Measurements from ENCODE around the gene DHX16. TPM values are rescaled to one million over a fixed set of nuclear protein-coding genes. Genes with fewer than 3 reads are reported as not detected.

DHX16 gene
- total and polyA plus RNA-seq, 2 donors (not counting 1 experiment from before 2014, with no cell fraction given) = 51.1 to 71.7 TPM

- Mint-ChIP-seq H3K27ac (peak within 1 kb of the TSS; percentile 99), H3K4me1 (peaks cover 41% of the 10 kb centered on the region), H3K4me3 (peak within 1 kb of the TSS; percentile 96), H3K27me3 (no peaks in the 10 kb centered on the region), H3K9me3 (ENCODE audit: insufficient read depth) (no peaks in the 10 kb centered on the region)
- Histone ChIP-seq H3K9ac (ENCODE audit: low read length) (peak within 1 kb of the TSS; percentile 72), H3K79me2 (ENCODE audit: control insufficient read depth, insufficient read depth, low read length) (peaks cover 41% of the 10 kb centered on the region), H3K4me3 (ENCODE audit: control extremely low read depth in 1 of 5, extremely low read depth in 1 of 5, insufficient read depth in 1 of 5, low read depth in 2 of 5, low read length in 4 of 5) (peak within 1 kb of the TSS; percentile 71 to 82 (median 80)), H2AFZ (ENCODE audit: insufficient read depth, low read depth, low read length, poor library complexity, severe bottlenecking) (peak within 1 kb of the TSS; percentile 85), H3K27ac (ENCODE audit: low read length in 2 of 2) (peak within 1 kb of the TSS; percentile 91 to 94), H3K4me1 (ENCODE audit: control insufficient read depth in 2 of 2, insufficient read depth in 2 of 2, low read length in 2 of 2) (peaks cover 24 to 34% of the 10 kb centered on the region in 2 donors), H3K36me3 (replicated peaks in 1 of 2; ENCODE audit: control extremely low read depth in 1 of 2, control insufficient read depth in 1 of 2, extremely low read depth in 1 of 2, insufficient read depth in 2 of 2, low read length in 1 of 2) (peaks cover 0 to 20% of the 10 kb centered on the region in 2 experiments), H3K27me3 (replicated peaks in 1 of 4; ENCODE audit: control extremely low read depth in 1 of 4, control insufficient read depth in 3 of 4, insufficient read depth in 4 of 4, low read length in 3 of 4) (no peaks in the 10 kb centered on the region), H3K4me2 (replicated peaks; ENCODE audit: low read depth, low read length, poor library complexity, severe bottlenecking) (peak within 1 kb of the TSS; percentile 76), H3K9me3 (ENCODE audit: control extremely low read depth in 1 of 3, control insufficient read depth in 2 of 3, insufficient read depth in 1 of 3, low read length in 2 of 3) (no peaks in the 10 kb centered on the region), H4K20me1 (ENCODE audit: control insufficient read depth, insufficient read depth, low read length, poor library complexity, severe bottlenecking) (peaks cover 9% of the 10 kb centered on the region)
- CTCF ChIA-PET = interaction anchor here (0.5 to 22.5 kb wide), 9 partner anchors 12 to 188 kb away, joined by 3 to 963 read pairs (median 5); partner anchors contain the start of genes DHX16, MRPS18B, NRM and PPP1R10
- POLR2A ChIA-PET = interaction anchor here (0.5 to 9.8 kb wide), 14 partner anchors 10 to 1721 kb away, joined by 3 to 216 read pairs (median 8); partner anchors contain the start of genes GNL1, MRPS18B, NRM and PPP1R10
- peak; percentile 100 for DNase-seq
- peak; percentile 70 for ATAC-seq (ENCODE audit: low read depth)
- intact Hi-C loops (cut with micrococcal nuclease) = loop anchor here (1.0 kb wide), 6 partner anchors 30 to 161 kb away; partner anchors contain the start of genes ABCF1, DHX16, GNL1 and MRPS18B
- under 1% methylated on average over 46 of the region's 48 CpGs for WGBS (ENCODE audit: insufficient coverage)
- no peak for TF ChIP-seq EZH2 (IDR thresholded peaks at IDR 0.05; ENCODE audit: borderline replicate concordance, insufficient read depth, low read depth, low read length, poor library complexity, severe bottlenecking)
- TF ChIP-seq, protein P1, sequence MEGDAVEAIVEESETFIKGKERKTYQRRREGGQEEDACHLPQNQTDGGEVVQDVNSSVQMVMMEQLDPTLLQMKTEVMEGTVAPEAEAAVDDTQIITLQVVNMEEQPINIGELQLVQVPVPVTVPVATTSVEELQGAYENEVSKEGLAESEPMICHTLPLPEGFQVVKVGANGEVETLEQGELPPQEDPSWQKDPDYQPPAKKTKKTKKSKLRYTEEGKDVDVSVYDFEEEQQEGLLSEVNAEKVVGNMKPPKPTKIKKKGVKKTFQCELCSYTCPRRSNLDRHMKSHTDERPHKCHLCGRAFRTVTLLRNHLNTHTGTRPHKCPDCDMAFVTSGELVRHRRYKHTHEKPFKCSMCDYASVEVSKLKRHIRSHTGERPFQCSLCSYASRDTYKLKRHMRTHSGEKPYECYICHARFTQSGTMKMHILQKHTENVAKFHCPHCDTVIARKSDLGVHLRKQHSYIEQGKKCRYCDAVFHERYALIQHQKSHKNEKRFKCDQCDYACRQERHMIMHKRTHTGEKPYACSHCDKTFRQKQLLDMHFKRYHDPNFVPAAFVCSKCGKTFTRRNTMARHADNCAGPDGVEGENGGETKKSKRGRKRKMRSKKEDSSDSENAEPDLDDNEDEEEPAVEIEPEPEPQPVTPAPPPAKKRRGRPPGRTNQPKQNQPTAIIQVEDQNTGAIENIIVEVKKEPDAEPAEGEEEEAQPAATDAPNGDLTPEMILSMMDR (IDR thresholded peaks at IDR 0.05) = peak; percentile 50
These were observed 44.5 kb upstream of the DHX16 start, which contains the start of gene MDC1 for GRCh38 chr6:30717129-30717844. Gene MDC1 (minus strand): TSS chr6:30717281. CDS start chr6:30715175, 2,106 bp downstream.
